Endothelial cell (in vitro differentiated cells): ENCODE measurements around the gene GAREM2. TPM values are rescaled to one million over a fixed set of nuclear protein-coding genes. Genes with fewer than 3 reads are reported as not detected.

Experiments
- DNase-seq: peaks from one replicate; pipeline ENCODE4 v3.0.0; 2021; ENCODE audit warnings: low spot score
- H3K27ac Mint-ChIP-seq: one replicate; pipeline ENCODE4 v1.8.0; 2021; ENCODE audit warnings: mixed read lengths, inconsistent platforms; ENCODE audit not compliant: unreplicated experiment
- H3K27me3 Mint-ChIP-seq: one replicate; pipeline ENCODE4 v1.8.0; 2021; ENCODE audit warnings: mild to moderate bottlenecking, moderate library complexity, mixed read lengths, inconsistent platforms; ENCODE audit not compliant: unreplicated experiment
- H3K36me3 Mint-ChIP-seq: one replicate; pipeline ENCODE4 v1.8.0; 2021; ENCODE audit warnings: mild to moderate bottlenecking, low read depth, mixed read lengths, inconsistent platforms; ENCODE audit not compliant: unreplicated experiment
- H3K4me1 Mint-ChIP-seq: one replicate; pipeline ENCODE4 v1.8.0; 2021; ENCODE audit warnings: mild to moderate bottlenecking, mixed read lengths, inconsistent platforms; ENCODE audit not compliant: unreplicated experiment
- H3K4me3 Mint-ChIP-seq: one replicate; pipeline ENCODE4 v1.8.0; 2021; ENCODE audit warnings: mild to moderate bottlenecking, mixed read lengths, inconsistent platforms; ENCODE audit not compliant: unreplicated experiment
- H3K9me3 Mint-ChIP-seq: one replicate; pipeline ENCODE4 v1.8.0; 2021; ENCODE audit warnings: mixed read lengths, inconsistent platforms; ENCODE audit not compliant: unreplicated experiment
- CTCF ChIP-seq: fragments of 200-600 bp; sonication (generic); IDR thresholded peaks from one replicate; pipeline ENCODE4 v1.5.0; 2021; ENCODE audit warnings: antibody characterized with exemption; ENCODE audit not compliant: unreplicated experiment
- total RNA-seq: library from RNA; stranded (reverse); fragmentation: NEBNext Ultra II Directional; extraction: Animal tissue kit (Norgen Biotek cat#: 25700); gene quantifications from one replicate; pipeline ENCODE4 v1.2.1, GENCODE V29; 2021; ENCODE audit not compliant: unreplicated experiment

The GAREM2 gene
- total RNA-seq, 1 donor from 2014 or later: 4.6 TPM

DNA sequence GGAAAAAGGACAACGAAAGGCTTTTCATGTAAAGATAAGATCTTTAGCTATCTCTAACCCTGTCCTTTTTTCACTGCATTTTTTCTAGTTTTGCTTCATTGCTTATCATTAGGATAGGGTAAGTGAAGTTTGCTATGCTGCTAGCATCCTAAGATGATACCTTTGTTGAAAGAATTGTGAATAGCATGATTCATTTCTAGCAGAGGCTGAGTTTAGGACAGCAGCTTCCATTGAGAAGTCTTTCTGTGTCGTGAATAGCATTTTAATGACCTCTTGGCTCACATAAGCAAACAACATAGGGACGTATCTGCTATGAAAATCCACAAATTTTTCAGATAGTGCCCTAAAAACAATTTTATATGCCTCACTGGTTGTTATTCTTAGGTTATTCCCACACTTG is 36.4 kb upstream of the GAREM2 start:
- peaks cover 6% of the 10 kb centered on the region for H3K27me3 Mint-ChIP-seq
- H3K4me3 Mint-ChIP-seq: no peak overlapping the region
- TF ChIP-seq CTCF: no peak
- peak overlapping the region; percentile 22 for H3K27ac Mint-ChIP-seq
- no peak for DNase-seq
- peaks cover 14% of the 10 kb centered on the region for H3K36me3 Mint-ChIP-seq
- H3K4me1 Mint-ChIP-seq: peaks cover 8% of the 10 kb centered on the region
- H3K9me3 Mint-ChIP-seq: no peaks in the 10 kb centered on the region

DNA sequence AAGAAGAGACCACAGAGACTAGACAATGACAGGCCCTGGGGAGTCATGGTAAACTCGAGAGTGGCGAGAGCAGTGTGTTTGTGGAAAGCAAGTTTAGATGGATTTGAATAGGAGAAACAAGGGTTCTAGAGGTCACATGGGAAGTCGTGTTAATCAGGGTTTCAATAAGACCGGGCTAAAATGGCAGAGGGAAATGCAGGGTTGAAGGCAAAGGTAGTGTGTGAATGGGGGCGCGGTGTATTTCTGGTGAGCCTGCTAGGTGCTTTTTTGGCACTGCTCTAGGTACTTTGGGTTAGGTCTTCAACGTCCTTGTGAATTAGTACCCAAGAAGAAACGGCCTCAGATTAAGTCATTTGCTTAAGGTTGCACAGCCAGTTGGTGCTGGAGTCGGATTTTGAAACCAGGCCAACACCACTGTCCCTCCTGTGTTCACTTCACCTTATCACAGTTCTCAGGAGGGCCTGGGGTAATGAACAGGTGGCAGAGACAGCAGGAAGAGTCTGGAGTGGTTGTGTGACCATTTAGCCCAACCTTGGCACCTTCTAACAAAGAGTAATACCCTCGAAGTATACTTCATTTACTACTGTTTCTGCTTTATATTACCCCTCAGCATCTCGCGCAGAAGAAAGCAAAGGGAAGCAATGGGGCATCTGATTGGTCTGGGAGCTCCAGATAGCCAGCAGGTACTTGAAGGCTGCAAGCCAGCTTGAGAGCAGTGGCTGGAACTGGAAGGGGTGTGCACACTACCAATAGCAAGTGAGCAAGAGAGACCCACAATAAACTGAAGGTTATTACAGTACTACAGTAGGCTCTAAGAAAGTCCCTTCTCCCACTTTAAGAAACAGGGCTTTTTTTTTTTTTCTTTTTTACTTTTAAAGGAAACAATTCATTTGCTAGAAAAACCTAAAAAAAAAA is 33.4 kb upstream of the GAREM2 start:
- peak overlapping the region; percentile 44 for H3K27ac Mint-ChIP-seq
- no peak for TF ChIP-seq CTCF
- H3K4me1 Mint-ChIP-seq: peaks cover 10% of the 10 kb centered on the region
- no peak for DNase-seq
- H3K4me3 Mint-ChIP-seq: no peak overlapping the region
- no peaks in the 10 kb centered on the region for H3K9me3 Mint-ChIP-seq
- H3K36me3 Mint-ChIP-seq: peaks cover 11% of the 10 kb centered on the region
- H3K27me3 Mint-ChIP-seq: peaks cover 4% of the 10 kb centered on the region

GRCh38 chr2:26141145-26141769 is 31.6 kb upstream of the GAREM2 start:
- DNase-seq: no peak
- peaks cover 6% of the 10 kb centered on the region for H3K36me3 Mint-ChIP-seq
- TF ChIP-seq CTCF: no peak
- no peaks in the 10 kb centered on the region for H3K9me3 Mint-ChIP-seq
- H3K27me3 Mint-ChIP-seq: peaks cover 4% of the 10 kb centered on the region
- no peak overlapping the region for H3K27ac Mint-ChIP-seq
- no peak overlapping the region for H3K4me3 Mint-ChIP-seq
- H3K4me1 Mint-ChIP-seq: peaks cover 9% of the 10 kb centered on the region

GRCh38 chr2:26144031-26144430 is 28.9 kb upstream of the GAREM2 start:
- Mint-ChIP-seq H3K4me1 (peaks cover 9% of the 10 kb centered on the region), H3K9me3 (no peaks in the 10 kb centered on the region), H3K27ac (no peak overlapping the region), H3K36me3 (no peaks in the 10 kb centered on the region), H3K27me3 (peaks cover 4% of the 10 kb centered on the region), H3K4me3 (no peak overlapping the region)
- TF ChIP-seq CTCF: no peak
- DNase-seq: no peak
